IPS-18a (cell line): ENCODE data around the gene GDF11.
"Not testable (repeated sequence)": the region's sequence is repeated elsewhere in the genome, so short reads cannot be mapped to it uniquely, and the experiment has no call there.

Source experiments
- H3K27ac ChIP-seq: one replicate; pipeline ENCODE4 v1.5.1; 2013; ENCODE audit warnings: low read length
- H3K27me3 ChIP-seq: one replicate; pipeline ENCODE4 v1.6.1; 2013; ENCODE audit warnings: mild to moderate bottlenecking, low read length; ENCODE audit not compliant: control insufficient read depth, insufficient read depth
- H3K36me3 ChIP-seq: one replicate; pipeline ENCODE4 v1.6.1; 2013; ENCODE audit warnings: low read depth, low read length; ENCODE audit not compliant: control insufficient read depth
- H3K4me1 ChIP-seq: one replicate; pipeline ENCODE4 v1.6.1; 2013; ENCODE audit warnings: low read depth, low read length; ENCODE audit not compliant: control insufficient read depth
- H3K4me3 ChIP-seq: one replicate; pipeline ENCODE4 v1.5.1; 2013; ENCODE audit warnings: low read length
- H3K9ac ChIP-seq: one replicate; pipeline ENCODE4 v1.6.1; 2013; ENCODE audit warnings: mild to moderate bottlenecking, low read length, moderate library complexity
- H3K9me3 ChIP-seq: one replicate; pipeline ENCODE4 v1.6.1; 2013; ENCODE audit warnings: low read depth, low read length; ENCODE audit not compliant: control insufficient read depth

Gene GDF11

GRCh38 chr12:55755246-55755645 lies 12.3 kb downstream of the GDF11 start:
- H3K9me3 ChIP-seq, result no peaks in the 10 kb centered on the region
- no peak overlapping the region for H3K9ac ChIP-seq
- H3K4me3 ChIP-seq, result no peak overlapping the region
- H3K27me3 ChIP-seq, result no peaks in the 10 kb centered on the region
- peaks cover 64% of the 10 kb centered on the region for H3K36me3 ChIP-seq
- no peak overlapping the region for H3K27ac ChIP-seq
- no peaks in the 10 kb centered on the region for H3K4me1 ChIP-seq

- Histone ChIP-seq H3K9ac (no peak overlapping the region), H3K36me3 (peaks cover 50% of the 10 kb centered on the region)
Observed at GRCh38 chr12:55757701-55758100, 14.8 kb downstream of the GDF11 start.

GRCh38 chr12:55758575-55758974 lies 15.7 kb downstream of the GDF11 start:
- H3K9ac ChIP-seq, H3K4me1 ChIP-seq, H3K27ac ChIP-seq, H3K27me3 ChIP-seq, H3K4me3 ChIP-seq, H3K9me3 ChIP-seq: not testable (repeated sequence)
- peaks cover 47% of the 10 kb centered on the region for H3K36me3 ChIP-seq

More at GRCh38 chr12:55757701-55758100, 14.8 kb downstream of the GDF11 start:
- Histone ChIP-seq H3K4me1 (no peaks in the 10 kb centered on the region), H3K4me3 (no peak overlapping the region), H3K9me3 (no peaks in the 10 kb centered on the region), H3K27ac (no peak overlapping the region), H3K27me3 (no peaks in the 10 kb centered on the region)

GRCh38 chr12:55760663-55761062 lies 17.7 kb downstream of the GDF11 start:
- H3K9me3 ChIP-seq, result no peaks in the 10 kb centered on the region
- no peaks in the 10 kb centered on the region for H3K4me1 ChIP-seq
- peaks cover 51% of the 10 kb centered on the region for H3K36me3 ChIP-seq
- no peak overlapping the region for H3K27ac ChIP-seq
- no peak overlapping the region for H3K4me3 ChIP-seq
- H3K9ac ChIP-seq, result no peak overlapping the region
- no peaks in the 10 kb centered on the region for H3K27me3 ChIP-seq

GRCh38 chr12:55762646-55763045 lies 19.7 kb downstream of the GDF11 start:
- no peaks in the 10 kb centered on the region for H3K27me3 ChIP-seq
- H3K4me1 ChIP-seq, result no peaks in the 10 kb centered on the region
- H3K27ac ChIP-seq, result no peak overlapping the region
- H3K36me3 ChIP-seq, result peaks cover 35% of the 10 kb centered on the region
- no peak overlapping the region for H3K4me3 ChIP-seq
- H3K9ac ChIP-seq, result no peak overlapping the region
- no peaks in the 10 kb centered on the region for H3K9me3 ChIP-seq

GRCh38 chr12:55765736-55766290 lies 22.9 kb downstream of the GDF11 start:
- H3K36me3 ChIP-seq, result peaks cover 29% of the 10 kb centered on the region
- H3K9ac ChIP-seq, result no peak overlapping the region
- no peak overlapping the region for H3K27ac ChIP-seq
- H3K4me3 ChIP-seq, result no peak overlapping the region
- no peaks in the 10 kb centered on the region for H3K9me3 ChIP-seq
- no peaks in the 10 kb centered on the region for H3K4me1 ChIP-seq
- H3K27me3 ChIP-seq, result no peaks in the 10 kb centered on the region

GRCh38 chr12:55767156-55767555 lies 24.2 kb downstream of the GDF11 start:
- H3K9me3 ChIP-seq, result no peaks in the 10 kb centered on the region
- H3K27ac ChIP-seq, result no peak overlapping the region
- H3K36me3 ChIP-seq, result peaks cover 30% of the 10 kb centered on the region
- H3K4me3 ChIP-seq, result no peak overlapping the region
- H3K9ac ChIP-seq, result no peak overlapping the region
- no peaks in the 10 kb centered on the region for H3K4me1 ChIP-seq
- H3K27me3 ChIP-seq, result no peaks in the 10 kb centered on the region

- Histone ChIP-seq H3K9me3 (no peaks in the 10 kb centered on the region), H3K36me3 (peaks cover 26% of the 10 kb centered on the region), H3K9ac (no peak overlapping the region), H3K27me3 (no peaks in the 10 kb centered on the region), H3K4me3 (no peak overlapping the region), H3K4me1 (no peaks in the 10 kb centered on the region), H3K27ac (no peak overlapping the region)
Observed at GRCh38 chr12:55771736-55772135, 28.8 kb downstream of the GDF11 start.

GRCh38 chr12:55777856-55778255 lies 34.9 kb downstream of the GDF11 start:
- peaks cover 49% of the 10 kb centered on the region for H3K36me3 ChIP-seq

GRCh38 chr12:55780685-55781084 lies 37.8 kb downstream of the GDF11 start:
- H3K36me3 ChIP-seq, result peaks cover 78% of the 10 kb centered on the region
- no peak overlapping the region for H3K9ac ChIP-seq
- no peak overlapping the region for H3K27ac ChIP-seq
- H3K4me1 ChIP-seq, result no peaks in the 10 kb centered on the region
- H3K9me3 ChIP-seq, result no peaks in the 10 kb centered on the region
- H3K27me3 ChIP-seq, result no peaks in the 10 kb centered on the region
- H3K4me3 ChIP-seq, result no peak overlapping the region

More at GRCh38 chr12:55777856-55778255, 34.9 kb downstream of the GDF11 start:
- Histone ChIP-seq H3K9me3 (no peaks in the 10 kb centered on the region), H3K27me3 (no peaks in the 10 kb centered on the region), H3K9ac (no peak overlapping the region), H3K4me3 (no peak overlapping the region), H3K27ac (no peak overlapping the region), H3K4me1 (no peaks in the 10 kb centered on the region)

- H3K4me3 ChIP-seq, result no peak overlapping the region
- peaks cover 85% of the 10 kb centered on the region for H3K36me3 ChIP-seq
- no peaks in the 10 kb centered on the region for H3K4me1 ChIP-seq
- no peak overlapping the region for H3K9ac ChIP-seq
- no peaks in the 10 kb centered on the region for H3K27me3 ChIP-seq
- H3K27ac ChIP-seq, result no peak overlapping the region
- no peaks in the 10 kb centered on the region for H3K9me3 ChIP-seq
Observed at GRCh38 chr12:55788546-55788945, 45.6 kb downstream of the GDF11 start.

GRCh38 chr12:55789171-55789570 lies 46.2 kb downstream of the GDF11 start:
- Histone ChIP-seq H3K27ac (no peak overlapping the region), H3K36me3 (peaks cover 85% of the 10 kb centered on the region), H3K9me3 (no peaks in the 10 kb centered on the region), H3K4me1 (no peaks in the 10 kb centered on the region), H3K27me3 (no peaks in the 10 kb centered on the region), H3K9ac (no peak overlapping the region), H3K4me3 (no peak overlapping the region)
